GM12878 (cell line): ENCODE results near the gene KLHL24. TPM values are rescaled to one million over a fixed set of nuclear protein-coding genes. Genes with fewer than 3 reads are reported as not detected.

ENCODE experiments used
- ATAC-seq: fragments of 200-7000 bp; cut with Tn5 transposase; 3 replicates; pipeline ENCODE4 v1.9.1; 2020; ENCODE audit warnings: mild to moderate bottlenecking, moderate library complexity
- BruUV-seq: library from RNA; stranded (reverse); fragments of 400-500 nt; replicated peaks from 2 replicates; lab custom pipeline; 2021; lab: Mats Ljungman, UMichigan
- CTCF ChIA-PET: fragments of 300-600 bp; sonication (Branson Sonifier 250); formaldehyde crosslinking; extraction: SDS; loops from one replicate; lab custom pipeline; 2021; ENCODE audit warnings: inconsistent platforms; lab: Yijun Ruan, JAX
- POLR2A ChIA-PET: fragments of 350-600 bp; formaldehyde crosslinking; extraction: SDS; loops from one replicate; lab custom pipeline; 2021; ENCODE audit warnings: inconsistent platforms; lab: Charles Lee
- RAD21 ChIA-PET: fragments of 300-600 bp; sonication (Branson Sonifier 250); formaldehyde crosslinking; loops from one replicate; lab custom pipeline; 2023; ENCODE audit warnings: antibody characterized with exemption; ENCODE audit not compliant: unreplicated experiment; lab: Charles Lee
- SMC1A ChIA-PET: fragments of 300-600 bp; sonication (Branson Sonifier 250); formaldehyde crosslinking; loops from one replicate; lab custom pipeline; 2023; ENCODE audit not compliant: unreplicated experiment, uncharacterized antibody; lab: Charles Lee
- DNase-seq: peaks from one replicate; pipeline ENCODE4 v3.0.0-alpha.2; 2011; ENCODE audit warnings: low read depth, low spot score
- FAIRE-seq: peaks from 3 replicates; lab custom pipeline; 2011; peaks lifted over from hg19 to GRCh38; lab: Jason Lieb, UNC
- H2AFZ ChIP-seq: 2 replicates; pipeline ENCODE4 v1.6.0; 2011; ENCODE audit warnings: low read depth, low read length, control low read depth; ENCODE audit not compliant: control insufficient read depth
- H3K27ac ChIP-seq: 2 replicates; pipeline ENCODE4 v1.5.1; 2011; ENCODE audit warnings: control low read depth; ENCODE audit not compliant: control insufficient read depth, insufficient read depth
- H3K27me3 ChIP-seq, 2 experiments: replicated peaks in 1 of 2; 2 replicates each; pipeline versions ENCODE4 v1.6.0 to v1.6.1; 2011; ENCODE audit warnings: low read length in 1 of 2; ENCODE audit not compliant: control insufficient read depth in 2 of 2, insufficient read depth in 2 of 2
- H3K36me3 ChIP-seq, 2 experiments: 2 replicates each; pipeline ENCODE4 v1.5.1; 2011; ENCODE audit warnings: low read length in 1 of 2; ENCODE audit not compliant: control insufficient read depth in 2 of 2, insufficient read depth in 2 of 2
- H3K4me1 ChIP-seq: 2 replicates; pipeline ENCODE4 v1.6.1; 2011; ENCODE audit warnings: mild to moderate bottlenecking, low read length, moderate library complexity, mixed read lengths; ENCODE audit not compliant: control insufficient read depth, insufficient read depth
- H3K4me2 ChIP-seq: 2 replicates; pipeline ENCODE4 v1.6.0; 2011; ENCODE audit warnings: control low read depth; ENCODE audit not compliant: control insufficient read depth, insufficient read depth
- H3K4me3 ChIP-seq: fragments of 200-600 bp; sonication (generic); 2 replicates; pipeline ENCODE4 v1.5.1; 2016
- H3K79me2 ChIP-seq: 2 replicates; pipeline ENCODE4 v1.6.0; 2011; ENCODE audit warnings: low read length; ENCODE audit not compliant: control insufficient read depth, insufficient read depth
- H3K9ac ChIP-seq: 2 replicates; pipeline ENCODE4 v1.8.0; 2011; ENCODE audit warnings: low read length, control low read depth, mixed read lengths; ENCODE audit not compliant: control insufficient read depth, insufficient read depth
- H3K9me3 ChIP-seq: replicated peaks from 3 replicates; pipeline ENCODE4 v1.5.1; 2011; ENCODE audit warnings: mild to moderate bottlenecking, low read length; ENCODE audit not compliant: control insufficient read depth, insufficient read depth
- H4K20me1 ChIP-seq: 2 replicates; pipeline ENCODE4 v1.6.0; 2011; ENCODE audit not compliant: control insufficient read depth, insufficient read depth
- CUX1 ChIP-seq: IDR thresholded peaks from 2 replicates; pipeline ENCODE4 v1.6.1; 2012; ENCODE audit warnings: improper control_type of control experiment, low read depth, low read length; ENCODE audit not compliant: insufficient replicate concordance
- E2F4 ChIP-seq: IDR thresholded peaks from 2 replicates; pipeline ENCODE4 v1.6.1; 2012; ENCODE audit warnings: low read depth, low read length, improper control_type of control experiment
- EZH2 ChIP-seq: IDR thresholded peaks from 2 replicates; pipeline ENCODE4 v1.6.1; 2012; ENCODE audit warnings: low read depth, mild to moderate bottlenecking, control low read depth, inconsistent platforms, low read length, borderline replicate concordance; ENCODE audit not compliant: control insufficient read depth
- IRF5 ChIP-seq: fragments of 450-650 bp; IDR thresholded peaks from 2 replicates; pipeline ENCODE4 v1.6.1; 2017; ENCODE audit warnings: borderline replicate concordance
- MEF2A ChIP-seq: IDR thresholded peaks from 2 replicates; pipeline ENCODE4 v1.6.1; 2011; ENCODE audit warnings: low read depth, mild to moderate bottlenecking, low read length, moderate library complexity; ENCODE audit not compliant: insufficient read depth
- MYB ChIP-seq: fragments of 150-350 bp; IDR thresholded peaks from 2 replicates; pipeline ENCODE4 v1.6.1; 2014; ENCODE audit warnings: mild to moderate bottlenecking, low read depth, low read length, borderline replicate concordance
- POU2F2 ChIP-seq: IDR thresholded peaks from 3 replicates; pipeline ENCODE4 v1.6.1; 2011; ENCODE audit warnings: low read depth, mild to moderate bottlenecking, low read length, borderline replicate concordance
- TCF12 ChIP-seq: IDR thresholded peaks from 2 replicates; pipeline ENCODE4 v1.6.1; 2011; ENCODE audit warnings: low read depth, mild to moderate bottlenecking, low read length
- WGBS: methylation state at CpG from one replicate; pipeline ENCODE4 v1.1.6; 2016; ENCODE audit warnings: low lambda C conversion rate; ENCODE audit not compliant: insufficient replicate concordance, insufficient coverage; ENCODE audit errors: missing lambda C conversion rate; 5-methylcytosine and 5-hydroxymethylcytosine counted together
- in situ Hi-C: fragments of 300-500 bp; cut with MboI; formaldehyde crosslinking; loops from 9 replicates; pipeline ENCODE4 v1.14.3; 2018; ENCODE audit warnings: mixed read lengths
- intact Hi-C: fragments of 100-400 bp; cut with micrococcal nuclease; formaldehyde crosslinking; loops from one replicate; pipeline ENCODE4 v1.14.2; 2022; ENCODE audit not compliant: unreplicated experiment
- polyA plus RNA-seq, 11 experiments: library from polyadenylated mRNA; depleted of rRNA in 4 of 11; unstranded in 6 of 11; stranded (reverse) in 5 of 11; fragments of >200 nt; fragmentation: Nextera tagmentation in 4 of 11; fragmentation: Illumina TruSeq in 1 of 11; extraction: Ambion mirVana in 4 of 11; extraction: Trizol in 1 of 11; gene quantifications; 1 replicate in 1 of 11; 2 replicates in 10 of 11; pipeline versions ENCODE4 v1.2.1 to v1.2.3, GENCODE V29; 2011 to 2016; ENCODE audit warnings: inconsistent platforms in 2 of 11, missing spikeins in 2 of 11, low read depth in 1 of 11
- total RNA-seq, 4 experiments: library from RNA; depleted of rRNA in 3 of 4; stranded (reverse); fragments of >200 nt in 3 of 4; fragmentation: Illumina TruSeq in 1 of 4; extraction: Trizol in 1 of 4; gene quantifications; 2 replicates each; pipeline versions ENCODE4 v1.2.1 to v1.2.3, GENCODE V29; 2013 to 2021

Gene KLHL24
- total and polyA plus RNA-seq, 10 of the 15 experiments (the other 5 are each of a cell fraction or from before 2014, with no cell fraction given), result 0.91 to 24.3 (median 5.3) TPM

GRCh38 chr3:183725387-183725786, 90.0 kb downstream of the KLHL24 start:
- ChIA-PET SMC1A (interaction anchor here (0.6 to 0.8 kb wide), 2 partner anchors 15 to 147 kb away, joined by 3 to 4 read pairs; no protein-coding TSS in a partner anchor), RAD21 (no interaction called here), CTCF (no interaction called here), POLR2A (interaction anchor here (1.2 kb wide), 1 partner anchor 9 kb away, joined by 3 read pairs; no protein-coding TSS in a partner anchor)
- intact Hi-C loops, result no loop called here
- H3K79me2 ChIP-seq, result no peaks in the 10 kb centered on the region
- no peak for FAIRE-seq
- no peak overlapping the region for H3K4me3 ChIP-seq
- no peaks in the 10 kb centered on the region for H3K4me1 ChIP-seq
- peaks cover 5 to 27% of the 10 kb centered on the region in 2 experiments; a peak in 3 of 4 replicates for H3K36me3 ChIP-seq
- in situ Hi-C loops, result no loop called here
- no TSS peak for BruUV-seq
- H3K27ac ChIP-seq, result no peak overlapping the region
- no peaks in the 10 kb centered on the region for H3K27me3 ChIP-seq
- no peak overlapping the region for H2AFZ ChIP-seq
- no peaks in the 10 kb centered on the region for H3K9me3 ChIP-seq
- no peak for ATAC-seq
- H4K20me1 ChIP-seq, result no peaks in the 10 kb centered on the region
- H3K4me2 ChIP-seq, result no peak overlapping the region
- TF ChIP-seq IRF5 (no peak), MYB (no peak), EZH2 (no peak), TCF12 (no peak), E2F4 (no peak), CUX1 (no peak), MEF2A (no peak), POU2F2 (no peak)
- TF ChIP-seq, all 136 proteins: peak for 0
- no peak overlapping the region for H3K9ac ChIP-seq
- no peak for DNase-seq
- WGBS, result 98% methylated on average over 5 of the region's 6 CpGs
